Omental fat pad (tissue), 4 donors: ENCODE data around the gene ACSF2. TPM values are rescaled to one million over a fixed set of nuclear protein-coding genes. Genes with fewer than 3 reads are reported as not detected.

Experiments used
- ATAC-seq: fragments of 150-250 bp; one replicate; pipeline ENCODE4 v1.9.1; 2016; ENCODE audit warnings: mild to moderate bottlenecking, moderate library complexity; ENCODE audit not compliant: low FRiP score
- DNase-seq: peaks from one replicate; pipeline ENCODE4 v3.0.0-alpha.2; 2019; ENCODE audit warnings: low spot score
- CTCF ChIP-seq, 3 donors: fragments of 450-650 bp; IDR thresholded peaks; one replicate each; pipeline ENCODE4 v1.5.1; 2016 to 2017; ENCODE audit warnings: antibody characterized with exemption in 3 of 3, mild to moderate bottlenecking in 3 of 3, moderate library complexity in 2 of 3
- total RNA-seq, 4 donors: library from RNA; depleted of rRNA; stranded (reverse); fragments of >200 nt; gene quantifications; one replicate each; pipeline ENCODE4 v1.1.0, GENCODE V29; 2016

Gene ACSF2
- total RNA-seq, 4 donors from 2014 or later, result 36.6 to 140 (median 65.3) TPM

GRCh38 chr17:50430821-50431618, 5.0 kb downstream of the ACSF2 start:
- ATAC-seq (no peak), DNase-seq (no peak)
- TF ChIP-seq CTCF (IDR thresholded peaks at IDR 0.05), result no peak

GRCh38 chr17:50432125-50432762, 6.2 kb downstream of the ACSF2 start:
- DNase-seq, result no peak
- no peak for ATAC-seq
- TF ChIP-seq CTCF (IDR thresholded peaks at IDR 0.05), result no peak

GRCh38 chr17:50437409-50437808, 11.4 kb downstream of the ACSF2 start:
- TF ChIP-seq CTCF (IDR thresholded peaks at IDR 0.05), result no peak

GRCh38 chr17:50439008-50439407, 13.0 kb downstream of the ACSF2 start:
- ATAC-seq (no peak), DNase-seq (no peak)
- no peak for TF ChIP-seq CTCF (IDR thresholded peaks at IDR 0.05)

More at GRCh38 chr17:50437409-50437808, 11.4 kb downstream of the ACSF2 start:
- ATAC-seq, result no peak
- DNase-seq, result no peak

GRCh38 chr17:50440172-50440837, 14.3 kb downstream of the ACSF2 start:
- TF ChIP-seq CTCF (IDR thresholded peaks at IDR 0.05), result no peak
- no peak for DNase-seq
- ATAC-seq, result no peak

- no peak for DNase-seq
- no peak for TF ChIP-seq CTCF (IDR thresholded peaks at IDR 0.05)
- ATAC-seq, result no peak
Observed at GRCh38 chr17:50440838-50441829, 15.1 kb downstream of the ACSF2 start.
